DMS53 (cell line): ENCODE measurements around the gene E2F1.

Experiments used
- DNase-seq: peaks from one replicate; lab custom pipeline; 2025; lab: John Stamatoyannopoulos, UW

Gene E2F1

DNA sequence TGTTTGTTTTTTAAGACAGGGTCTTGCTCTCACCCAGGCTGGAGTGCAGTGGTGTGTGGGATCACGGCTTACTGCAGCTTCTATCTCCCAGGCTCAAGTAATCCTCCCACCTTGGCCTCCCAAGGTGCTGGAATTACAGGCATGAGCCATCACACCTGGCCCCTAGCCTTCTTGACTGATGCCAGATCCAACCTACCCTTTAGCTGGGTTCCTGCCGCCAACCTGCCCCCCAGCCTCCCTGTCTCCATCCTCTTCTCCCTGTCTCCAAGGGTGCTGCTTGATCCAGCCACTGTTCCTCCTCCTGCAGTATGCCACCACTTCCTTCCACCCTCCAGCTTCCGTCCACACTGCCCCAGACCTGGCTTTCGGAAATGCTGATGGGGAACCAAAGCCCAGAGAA, 27.3 kb downstream of the E2F1 start:
- no peak for DNase-seq

DNA sequence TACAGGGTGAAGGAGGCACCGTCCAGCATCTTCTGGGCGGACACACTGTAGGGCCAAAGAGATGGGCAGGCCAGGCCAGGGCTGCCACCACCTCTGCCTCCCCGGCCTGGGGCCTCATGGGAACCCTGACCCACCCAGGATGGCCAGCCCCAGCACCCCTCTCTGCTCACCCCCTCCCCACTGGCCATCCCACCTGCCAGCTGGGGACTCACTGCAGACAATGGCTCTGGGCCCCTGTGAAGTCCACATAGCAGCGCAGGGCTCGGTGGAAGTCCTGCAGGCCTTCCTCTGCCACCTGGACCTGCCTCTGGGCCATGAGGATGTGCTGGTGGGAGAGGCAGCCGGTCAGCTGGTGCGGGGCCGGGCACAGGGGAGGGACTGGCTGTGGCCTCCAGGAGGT, 27.7 kb downstream of the E2F1 start:
- DNase-seq = no peak

DNA sequence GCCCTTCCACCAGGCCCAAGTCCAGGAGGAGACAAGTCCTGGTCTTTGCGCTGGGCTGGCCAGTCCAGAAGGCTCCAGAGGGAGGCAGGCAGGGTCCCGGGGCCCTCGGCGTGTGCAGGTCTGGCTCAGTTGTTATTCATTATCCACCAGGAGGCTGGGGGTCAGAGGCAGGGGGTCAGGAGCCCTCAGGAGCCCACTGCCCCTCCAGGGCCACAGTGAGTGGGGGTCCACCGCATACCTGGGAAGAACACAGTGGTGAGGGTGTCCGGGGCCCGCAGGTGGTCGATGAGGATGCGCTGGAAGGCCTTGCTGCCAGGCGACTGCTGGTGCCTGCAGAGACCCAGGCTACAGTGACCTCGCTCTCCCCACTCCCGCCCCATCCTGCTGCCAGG, 28.5 kb downstream of the E2F1 start:
- DNase-seq = no peak

DNA sequence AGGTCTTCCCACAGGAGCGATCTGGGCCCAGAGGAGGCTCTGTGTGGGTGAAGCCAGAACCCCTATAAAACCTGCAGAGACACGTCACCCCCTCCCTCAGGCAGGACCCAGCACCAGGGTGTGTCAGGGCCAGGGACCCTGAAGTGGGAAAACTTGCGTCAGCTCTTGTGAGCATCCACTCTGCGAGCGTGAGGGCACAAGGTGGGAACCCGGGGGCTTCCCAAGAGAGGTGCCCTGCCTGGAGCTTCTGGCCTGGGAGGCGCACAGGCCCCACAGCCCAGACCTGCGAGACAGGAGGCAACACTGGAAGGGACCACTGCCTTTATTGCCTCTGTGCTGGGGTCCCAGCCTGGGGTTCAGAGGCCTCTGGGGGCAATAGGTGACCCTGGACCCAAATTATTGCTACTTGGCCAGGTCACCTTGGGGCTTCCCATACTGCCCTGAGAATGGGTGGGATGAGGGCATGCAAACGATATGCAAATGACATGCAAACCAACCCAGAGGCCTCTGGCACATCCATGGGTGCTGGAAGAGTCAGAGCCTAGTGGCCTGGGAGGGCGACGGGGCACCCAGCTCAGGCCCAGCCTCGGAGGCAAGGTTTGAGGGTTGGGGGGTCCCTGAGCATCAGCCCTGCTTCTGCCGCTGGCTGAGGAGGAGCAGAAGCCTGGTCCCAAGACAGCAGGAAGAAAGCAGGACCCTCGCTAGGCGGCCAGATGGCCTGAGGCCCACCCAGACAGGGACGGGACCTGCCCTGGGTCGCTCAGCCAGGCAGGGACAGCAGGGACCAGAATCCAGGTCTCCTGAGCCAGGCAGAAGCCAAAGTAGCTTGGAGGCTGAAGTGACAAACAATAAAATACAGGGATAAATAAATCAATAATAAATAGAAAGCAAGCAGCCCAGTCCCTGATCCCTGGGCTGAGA, 29.1 kb downstream of the E2F1 start:
- no peak for DNase-seq

DNA sequence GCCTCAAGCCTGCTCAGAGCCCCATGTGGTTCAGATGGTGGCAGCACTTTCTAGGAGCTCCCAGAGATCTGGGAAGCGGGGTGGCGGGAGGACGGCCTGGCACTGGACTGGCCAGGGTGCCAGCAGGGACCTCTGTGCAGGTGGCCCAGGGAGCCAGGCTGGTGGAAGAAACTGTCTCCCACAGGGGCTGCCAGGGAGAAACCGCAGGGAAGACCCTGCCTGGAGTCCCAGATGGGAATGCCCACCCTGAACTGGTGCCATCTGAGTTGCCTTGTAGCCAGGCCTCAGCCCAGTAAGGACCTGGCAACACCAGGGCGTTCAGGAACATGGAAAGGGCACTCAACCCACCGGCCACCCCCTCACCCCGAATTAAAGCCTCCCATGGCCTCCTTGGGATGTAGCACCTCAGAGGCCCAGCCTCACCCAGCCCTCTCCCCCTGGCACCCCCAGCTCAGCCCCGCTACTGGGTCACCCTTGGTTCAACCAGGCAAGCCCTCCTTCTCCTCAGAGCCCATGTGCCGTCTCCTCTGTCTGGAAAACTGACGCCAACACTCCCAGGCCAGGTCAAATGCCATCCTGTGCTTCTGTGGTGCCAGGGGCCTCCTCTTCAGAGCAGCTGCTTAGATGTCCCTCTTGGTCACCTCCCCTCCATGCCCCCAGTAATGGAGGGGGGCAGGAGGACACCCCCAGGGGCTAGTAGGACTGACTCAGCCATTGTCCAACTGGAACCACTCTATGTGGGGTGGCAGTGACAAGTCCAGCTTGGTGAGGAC, 30.0 kb downstream of the E2F1 start:
- no peak for DNase-seq

DNA sequence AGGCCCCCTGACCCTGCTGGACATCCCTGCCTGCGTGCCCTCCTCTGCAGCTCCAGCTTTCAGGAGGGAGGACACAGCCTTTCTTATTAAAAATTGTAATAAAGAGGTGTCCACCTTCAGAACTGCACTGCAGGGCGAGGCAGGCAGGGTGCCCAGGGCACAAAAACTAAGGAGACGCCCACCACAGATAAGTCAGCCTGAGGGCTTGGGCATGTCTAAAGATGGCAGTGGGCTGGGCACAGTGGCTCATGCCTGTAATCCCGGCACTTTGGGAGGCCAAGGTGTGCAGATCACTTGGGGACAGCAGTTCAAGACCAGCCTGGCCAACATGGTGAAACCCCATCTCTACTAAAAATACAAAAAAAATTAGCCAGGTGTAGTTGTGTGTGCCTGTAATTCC, 31.0 kb downstream of the E2F1 start:
- DNase-seq = no peak

DNA sequence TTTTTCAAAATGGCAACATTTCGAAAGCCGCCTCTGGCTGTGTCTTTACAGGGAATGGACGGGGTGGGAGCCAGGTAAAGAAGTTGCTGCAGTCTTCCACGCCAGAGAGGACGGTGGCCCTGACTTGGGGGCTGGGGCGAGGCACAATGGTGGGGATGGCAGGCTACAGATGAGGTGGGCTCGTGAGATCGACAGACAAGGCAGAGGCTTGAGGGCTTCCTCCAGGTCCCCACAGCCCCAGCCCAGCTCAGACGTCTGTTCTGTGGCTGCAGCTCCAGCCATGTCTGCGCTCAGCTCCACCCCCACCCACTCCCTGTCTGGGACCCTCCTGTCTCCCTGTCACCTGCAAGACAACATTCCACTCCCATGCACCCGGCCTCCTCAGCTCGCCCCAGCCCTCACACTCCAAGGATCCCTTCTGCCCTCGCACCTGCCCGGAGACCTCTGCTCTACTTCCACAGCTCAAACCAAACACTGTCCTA, 31.5 kb downstream of the E2F1 start:
- peak; percentile 79 for DNase-seq

DNA sequence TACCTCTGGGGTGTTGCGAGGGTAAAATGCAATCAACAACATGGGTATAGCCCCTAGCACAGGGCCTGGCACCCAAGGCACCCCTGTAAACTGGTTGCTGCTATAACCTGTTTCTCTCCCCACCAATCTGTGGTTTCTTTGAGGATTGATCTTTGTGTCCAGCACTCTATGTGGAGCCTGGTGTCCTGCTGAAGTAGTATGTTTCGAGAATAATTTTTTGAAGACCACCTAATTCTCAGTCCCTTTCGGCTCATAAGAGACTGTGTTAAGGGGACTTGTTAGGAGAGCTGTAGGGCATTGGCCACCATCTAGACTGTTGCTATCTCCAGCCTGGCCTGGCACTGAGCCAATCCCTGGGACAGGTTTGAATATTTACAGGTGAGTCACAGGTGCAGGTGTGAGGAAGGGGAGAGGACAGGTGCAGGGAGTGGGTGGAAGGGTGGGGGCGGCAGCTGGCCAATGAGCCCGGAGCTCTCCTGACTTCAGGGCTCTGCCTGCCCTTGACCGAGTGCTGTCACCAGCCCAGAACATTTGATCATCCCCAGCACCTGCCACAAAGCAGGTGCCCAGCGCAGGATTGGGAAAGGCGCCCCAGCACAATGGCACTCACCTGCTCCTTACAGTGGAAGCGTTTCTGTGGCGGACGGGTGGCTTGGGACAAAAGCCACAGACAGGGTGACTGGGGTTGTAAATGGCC, 32.1 kb downstream of the E2F1 start:
- DNase-seq = peak; percentile 100

DNA sequence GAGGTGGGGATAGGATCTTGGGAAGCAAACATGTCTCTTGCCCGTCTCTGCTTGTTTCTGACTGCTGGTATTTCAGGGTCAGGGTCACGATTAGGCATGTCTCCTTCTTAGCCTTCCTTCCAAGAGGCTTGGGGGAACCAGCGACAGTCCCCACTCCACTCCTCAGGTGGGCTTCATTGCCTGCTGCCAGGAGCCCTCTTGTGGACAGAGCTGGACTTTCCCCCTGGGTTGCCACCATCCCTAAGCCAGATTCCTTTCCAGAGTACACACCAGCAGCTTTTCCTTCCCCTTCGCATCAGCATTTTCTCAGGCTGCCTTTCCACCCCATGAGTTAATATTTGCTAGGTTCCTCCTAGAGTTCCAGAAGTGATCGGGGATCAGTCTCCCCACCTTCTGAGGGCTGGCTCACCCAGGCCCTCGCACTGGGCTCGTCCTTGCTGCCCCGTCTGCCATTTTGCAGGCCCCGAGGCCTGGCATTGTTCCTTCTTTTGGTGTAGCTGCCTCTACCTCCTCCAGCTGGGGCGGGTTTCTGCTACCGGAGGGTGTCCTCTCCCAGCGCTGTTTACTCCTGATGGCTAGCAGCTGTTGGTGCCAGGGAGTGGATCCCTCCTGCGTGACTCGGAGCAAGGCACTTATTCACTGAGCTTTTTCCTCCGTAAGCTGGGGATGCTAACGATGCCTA, 32.8 kb downstream of the E2F1 start:
- peak; percentile 93 for DNase-seq

DNA sequence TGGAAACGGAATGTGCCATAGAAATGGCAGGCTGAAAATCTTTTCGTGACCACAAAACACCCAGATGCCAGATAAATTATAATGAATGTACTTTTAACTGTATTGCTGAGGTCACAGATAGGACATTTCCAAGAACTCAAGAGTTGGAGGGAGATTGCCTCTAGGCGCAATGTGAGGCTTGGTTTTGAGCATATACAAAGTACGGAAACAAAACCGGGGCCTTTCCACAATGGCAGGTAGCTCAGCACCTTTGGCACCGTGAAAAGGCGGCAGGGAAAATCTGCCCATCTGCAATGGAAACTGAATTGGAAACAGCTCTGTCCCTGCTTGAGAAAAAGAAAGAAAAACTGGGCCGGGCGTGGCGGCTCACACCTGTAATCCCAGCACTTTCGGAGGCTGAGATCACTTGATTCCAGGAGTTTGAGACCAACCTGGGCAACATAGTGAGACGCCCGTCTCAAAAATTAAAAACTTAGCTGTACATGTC, 34.6 kb downstream of the E2F1 start:
- DNase-seq = no peak

DNA sequence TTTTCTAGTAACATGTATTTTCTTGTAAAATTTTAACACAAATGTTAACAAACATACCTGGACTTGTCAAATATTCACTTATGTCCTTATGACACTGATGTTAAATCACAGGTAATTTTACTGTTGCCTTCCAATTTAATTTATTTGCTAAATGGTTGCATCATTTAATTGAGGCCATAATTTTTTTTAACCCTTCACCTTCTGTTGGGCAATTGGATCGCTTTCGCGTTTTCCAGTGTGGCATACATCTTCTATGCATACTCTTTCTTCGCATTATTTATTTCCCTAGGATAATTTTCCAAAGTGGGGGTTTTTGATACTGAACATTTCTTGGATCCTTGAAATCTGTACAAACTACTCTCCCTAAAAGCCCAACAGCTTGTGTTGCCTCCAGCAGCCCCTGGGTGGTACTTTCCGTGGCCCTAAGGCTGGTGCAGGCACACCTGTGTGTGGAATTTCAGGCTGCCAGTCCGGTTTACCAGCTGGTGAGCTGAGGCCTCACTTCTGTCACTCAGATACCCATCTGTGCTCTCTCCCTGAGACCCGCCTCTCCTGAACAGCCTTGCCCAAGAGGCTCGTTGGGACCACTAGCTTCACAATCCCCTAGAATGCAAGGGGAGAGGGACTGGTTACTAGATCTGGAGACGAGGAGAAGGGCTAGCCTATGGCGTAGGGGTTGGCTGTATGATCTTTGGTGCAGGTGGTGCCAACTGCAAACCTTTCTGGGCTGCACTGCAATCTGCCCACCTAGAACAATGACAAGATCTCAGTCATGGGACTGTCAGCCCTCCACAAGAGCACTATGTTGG, 35.2 kb downstream of the E2F1 start:
- DNase-seq = peak; percentile 81

DNA sequence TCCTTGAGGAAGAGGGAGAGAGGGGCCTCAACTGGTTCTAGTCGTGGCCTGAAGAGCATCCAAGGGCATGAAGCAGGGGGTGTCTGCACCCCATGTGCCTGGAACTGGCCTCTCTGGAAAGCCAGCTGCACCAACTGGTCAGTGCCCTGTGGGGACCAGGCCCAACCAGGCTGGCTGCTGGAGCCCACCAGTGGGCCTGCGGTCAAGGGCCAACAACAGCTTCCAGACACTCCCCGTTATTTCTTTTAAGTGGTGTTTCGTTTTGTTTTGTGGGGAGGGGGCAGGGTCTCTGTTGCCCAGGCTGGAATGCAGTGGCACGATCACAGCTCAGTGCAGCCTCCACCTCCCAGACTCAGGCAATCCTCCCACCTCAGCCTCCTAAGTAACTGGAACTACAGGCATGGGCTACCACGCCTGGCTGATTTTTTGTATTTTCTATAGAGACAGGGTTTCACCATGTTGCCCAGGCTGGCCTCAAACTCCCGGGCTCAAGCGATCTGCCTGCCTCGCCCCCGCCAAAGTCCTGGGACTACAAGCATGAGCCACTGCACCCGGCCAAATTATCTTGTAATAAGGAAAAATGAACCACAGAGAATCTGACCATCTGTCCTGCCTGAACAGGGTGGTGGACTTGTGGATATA, 36.0 kb downstream of the E2F1 start:
- no peak for DNase-seq

DNA sequence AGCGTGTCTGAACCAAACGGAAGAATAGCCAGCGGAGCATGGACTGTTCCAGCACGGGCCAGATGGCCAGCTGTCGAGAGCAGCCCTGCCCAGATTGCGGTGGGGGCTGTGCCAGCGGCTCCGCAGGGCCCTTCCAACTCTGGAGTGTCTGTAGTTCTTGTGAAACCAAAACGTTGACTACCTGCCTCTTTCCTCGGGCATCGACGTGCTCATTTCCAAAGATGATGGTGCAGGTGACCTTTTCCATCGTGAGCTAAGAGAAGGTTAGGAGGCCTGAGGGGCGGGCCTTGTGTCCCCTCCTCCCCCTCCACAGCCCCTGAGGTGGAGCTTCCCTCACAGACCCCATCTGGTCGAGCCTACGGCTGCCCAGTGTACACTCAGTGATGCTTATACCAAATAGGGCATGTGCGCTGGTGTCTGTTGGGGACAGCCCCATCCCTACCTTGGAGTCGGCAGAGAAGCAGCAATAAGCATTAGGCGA, 36.9 kb downstream of the E2F1 start:
- peak; percentile 92 for DNase-seq

DNA sequence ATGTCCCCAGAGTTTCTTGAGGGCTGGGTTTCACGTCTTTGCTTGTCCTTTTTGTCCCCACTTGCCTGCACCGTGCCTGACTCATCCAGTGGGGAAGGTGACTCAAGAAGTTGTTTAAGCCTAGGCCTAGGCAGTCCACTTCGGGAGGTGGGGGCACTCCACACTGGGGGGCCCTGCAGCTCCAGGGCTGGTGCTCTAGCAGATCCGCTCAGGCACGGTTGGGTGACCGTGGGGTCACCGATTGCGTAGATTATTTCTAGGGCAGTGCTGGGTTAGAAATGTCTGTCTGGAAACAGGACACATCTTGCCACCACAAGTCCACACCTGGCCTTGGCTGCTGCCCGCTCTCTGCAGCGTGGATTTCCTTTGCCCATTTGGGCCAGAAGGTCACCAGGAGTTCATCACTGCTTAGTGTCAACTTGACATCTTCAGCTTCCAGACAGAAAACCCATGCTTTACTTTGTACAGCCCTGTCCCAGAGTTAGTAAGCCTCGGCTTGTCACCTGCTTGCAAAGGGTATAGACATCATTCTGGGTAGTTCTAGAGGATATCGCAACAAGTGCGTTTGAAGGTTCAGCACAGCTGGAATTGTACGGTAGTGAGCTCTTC, 37.7 kb downstream of the E2F1 start:
- peak; percentile 81 for DNase-seq

DNA sequence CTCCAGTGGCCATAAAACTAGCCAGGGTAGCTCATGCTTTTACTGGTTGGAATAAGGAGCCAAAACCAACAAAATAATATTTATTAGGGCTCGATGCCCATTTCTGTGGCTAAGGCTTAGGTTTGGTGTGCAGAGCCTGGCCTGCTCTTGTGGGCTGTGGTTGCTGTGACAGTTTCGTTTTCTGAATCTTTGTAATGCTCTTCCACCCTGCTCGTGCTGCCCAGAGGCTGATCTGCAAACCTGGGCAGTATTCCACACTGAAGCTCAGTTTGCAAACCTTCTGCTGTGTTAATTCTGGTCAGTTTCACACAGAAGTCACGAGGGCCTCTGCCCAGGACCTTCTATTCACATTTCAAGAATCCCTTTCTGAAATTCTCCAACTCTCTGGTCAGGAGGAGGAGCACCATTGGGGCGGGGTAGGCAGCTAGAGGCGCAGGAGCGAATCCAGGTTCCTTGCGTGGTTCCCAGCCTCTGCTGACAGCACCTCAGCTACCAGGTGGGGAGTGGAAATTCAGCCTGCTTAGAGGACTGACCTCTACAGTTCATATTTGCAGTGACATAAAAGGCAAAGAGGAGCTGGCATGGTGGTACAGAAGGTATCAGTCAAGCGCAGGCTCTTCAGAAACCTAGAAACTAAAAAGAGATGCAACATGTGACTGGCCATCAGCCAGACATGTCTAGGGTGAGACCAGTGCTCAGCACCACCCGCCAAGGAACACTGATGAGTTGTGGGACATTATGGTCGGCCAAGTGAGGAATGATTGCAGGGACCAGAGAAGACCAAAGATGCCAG, 38.4 kb downstream of the E2F1 start:
- DNase-seq = peak; percentile 56

DNA sequence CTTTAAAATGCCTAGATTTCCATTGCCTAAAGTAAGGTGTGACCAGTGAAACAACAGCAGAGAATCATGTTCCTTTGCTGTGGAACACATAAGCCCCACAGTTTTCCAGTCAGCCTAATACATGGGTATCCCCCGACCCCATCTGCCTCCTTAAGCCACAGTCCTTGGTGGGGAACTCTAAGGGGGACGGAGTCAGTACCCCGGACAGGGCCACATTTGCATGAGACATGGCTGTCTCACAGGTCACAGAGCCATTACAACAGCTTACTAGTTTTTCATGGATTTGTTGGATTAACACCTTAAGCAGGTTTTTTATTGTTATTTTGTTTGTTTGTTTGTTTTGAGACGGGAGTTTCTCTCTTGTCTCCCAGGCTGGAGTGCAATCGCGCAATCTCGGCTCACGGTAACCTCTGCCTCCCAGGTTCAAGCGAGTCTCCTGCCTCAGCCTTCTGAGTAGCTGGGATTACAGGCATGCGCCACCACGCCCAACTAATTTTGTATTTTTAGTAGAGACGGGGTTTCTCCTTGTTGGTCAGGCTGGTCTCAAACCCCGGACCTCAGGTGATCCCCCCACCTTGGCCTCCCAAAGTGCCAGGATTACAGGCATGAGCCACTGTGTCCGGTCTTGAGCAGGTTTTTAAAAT, 39.1 kb downstream of the E2F1 start:
- DNase-seq = peak; percentile 28

DNA sequence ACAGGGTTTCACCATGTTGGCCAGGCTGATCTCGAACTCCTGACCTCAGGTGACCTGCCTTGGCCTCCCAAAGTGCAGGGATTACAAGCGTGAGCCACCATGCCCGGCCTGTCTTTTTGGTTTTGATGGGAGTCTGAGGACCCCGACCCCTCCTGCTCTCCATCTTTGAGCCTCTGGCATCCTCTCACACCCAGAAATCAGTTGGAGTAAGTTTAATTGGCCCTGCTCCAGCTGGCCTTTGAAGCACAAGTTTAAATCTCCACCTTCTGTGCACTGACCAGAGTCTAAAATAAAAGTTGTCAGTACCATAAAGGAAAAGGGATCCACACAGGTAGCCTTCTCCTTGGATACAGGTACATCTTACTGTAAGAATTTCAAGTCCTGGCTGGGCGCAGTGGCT, 40.0 kb downstream of the E2F1 start:
- DNase-seq = no peak

DNA sequence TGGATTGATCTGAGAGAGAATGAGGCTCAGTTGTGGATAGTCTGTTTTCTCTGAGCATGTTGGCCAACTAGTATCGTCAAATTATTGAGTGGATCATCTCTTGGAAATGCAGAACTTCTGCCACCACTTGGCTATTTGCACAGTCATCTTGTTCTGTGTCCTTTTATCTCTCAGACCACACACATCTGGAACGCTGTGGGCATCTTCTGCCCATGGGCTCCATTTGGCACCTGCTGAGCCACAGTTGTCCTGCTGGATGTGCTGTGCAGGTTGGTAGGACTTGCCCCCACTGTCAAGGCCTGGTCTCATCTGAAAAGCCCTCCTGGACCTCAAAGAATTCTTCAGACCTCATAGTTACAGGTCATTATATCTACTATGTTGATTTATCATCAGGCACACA, 40.8 kb downstream of the E2F1 start:
- no peak for DNase-seq

DNA sequence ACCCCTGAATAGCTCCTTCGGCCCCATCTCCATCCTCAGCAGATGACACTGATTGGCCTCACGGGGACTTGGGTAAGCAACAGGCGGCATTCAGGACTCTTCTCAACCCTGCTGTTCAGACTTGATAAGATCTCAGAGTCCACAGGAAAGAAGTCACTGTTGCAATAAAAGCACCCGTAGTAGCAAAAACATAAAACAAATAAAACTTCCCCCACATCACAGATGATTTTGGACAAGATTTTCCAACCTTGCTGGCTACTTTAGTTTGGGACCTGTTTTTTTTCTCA, 41.2 kb downstream of the E2F1 start:
- no peak for DNase-seq
